H4 (cell line): ENCODE measurements around the gene TPI1. TPM values are rescaled to one million over a fixed set of nuclear protein-coding genes. Genes with fewer than 3 reads are reported as not detected.
"Not testable (repeated sequence)": the region's sequence is repeated elsewhere in the genome, so short reads cannot be mapped to it uniquely, and the experiment has no call there.

ENCODE experiments used
- DNase-seq: peaks from one replicate; pipeline ENCODE4 v3.0.0-alpha.2; 2015; ENCODE audit warnings: low spot score
- total RNA-seq: library from RNA; depleted of rRNA; stranded (reverse); fragments of >200 nt; shearing (Covaris generic); gene quantifications from 2 replicates; pipeline ENCODE4 v1.2.3, GENCODE V29; 2014

Gene TPI1
- total RNA-seq, 1 experiment from 2014 or later = 2,242 TPM

DNA sequence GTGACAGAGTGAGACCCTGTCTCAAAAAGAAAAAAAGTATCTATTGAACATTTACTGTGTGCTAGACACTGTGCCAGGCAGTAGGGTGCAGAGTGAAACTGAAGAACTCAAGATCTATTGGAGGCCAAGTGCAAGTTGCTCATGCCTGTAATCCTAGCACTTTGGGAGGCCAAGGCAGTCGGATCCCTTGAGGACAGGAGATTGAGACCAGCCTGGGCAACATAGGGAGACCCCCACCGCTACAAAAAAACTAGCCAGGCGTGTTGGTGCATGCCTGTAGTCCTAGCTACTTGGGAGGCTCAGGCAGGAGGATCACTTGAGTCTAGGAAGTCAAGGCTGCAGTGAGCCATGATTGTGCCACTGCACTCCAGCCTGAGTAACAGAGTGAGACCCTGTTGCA is 25.4 kb downstream of the TPI1 start:
- not testable (repeated sequence) for DNase-seq

DNA sequence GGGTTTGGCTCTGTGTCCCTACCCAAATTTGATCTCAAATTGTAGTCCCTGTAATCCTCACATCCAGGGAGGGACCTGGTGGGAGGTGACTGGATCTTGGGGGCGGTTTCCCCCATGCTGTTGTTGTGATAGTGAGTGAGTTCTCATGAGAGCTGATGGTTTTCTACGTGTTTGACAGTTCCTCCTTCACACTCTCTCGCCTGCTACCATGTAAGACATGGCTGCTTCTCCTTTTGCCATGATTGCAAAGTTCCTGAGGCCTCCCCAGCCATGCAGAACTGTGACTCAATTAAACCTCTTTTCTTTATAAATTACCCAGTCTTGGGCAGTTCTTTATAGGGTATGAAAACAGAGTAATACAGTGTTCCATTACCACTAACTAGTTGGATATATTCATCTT is 27.0 kb downstream of the TPI1 start:
- DNase-seq = no peak

DNA sequence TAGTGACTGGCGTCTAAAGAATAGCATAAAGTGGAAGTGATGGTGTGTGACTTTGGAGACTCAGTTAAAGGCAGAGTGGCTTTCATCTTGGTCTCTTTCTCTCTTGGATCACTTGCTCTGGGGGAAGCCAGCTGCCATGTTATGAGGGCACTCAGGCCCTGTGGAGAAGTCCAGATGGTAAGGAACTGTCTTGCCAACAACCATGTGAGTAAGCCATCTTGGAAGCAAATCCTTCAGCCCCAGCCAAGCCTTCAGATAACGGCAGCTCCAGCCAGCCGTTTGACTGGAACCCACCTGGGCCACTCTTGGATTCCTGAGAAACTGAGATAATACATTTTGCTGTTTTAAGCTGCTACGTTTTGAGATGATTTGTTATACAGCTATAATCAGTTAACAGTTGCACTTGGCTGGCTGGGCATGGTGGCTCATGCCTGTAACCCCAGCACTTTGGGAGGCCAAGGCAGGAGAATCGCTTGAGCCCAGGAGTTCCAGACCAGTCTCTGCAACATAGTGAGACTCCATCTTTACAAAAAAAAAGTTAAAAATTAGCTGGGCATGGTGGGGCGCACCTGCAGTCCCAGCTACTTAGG is 29.6 kb downstream of the TPI1 start:
- DNase-seq = no peak

DNA sequence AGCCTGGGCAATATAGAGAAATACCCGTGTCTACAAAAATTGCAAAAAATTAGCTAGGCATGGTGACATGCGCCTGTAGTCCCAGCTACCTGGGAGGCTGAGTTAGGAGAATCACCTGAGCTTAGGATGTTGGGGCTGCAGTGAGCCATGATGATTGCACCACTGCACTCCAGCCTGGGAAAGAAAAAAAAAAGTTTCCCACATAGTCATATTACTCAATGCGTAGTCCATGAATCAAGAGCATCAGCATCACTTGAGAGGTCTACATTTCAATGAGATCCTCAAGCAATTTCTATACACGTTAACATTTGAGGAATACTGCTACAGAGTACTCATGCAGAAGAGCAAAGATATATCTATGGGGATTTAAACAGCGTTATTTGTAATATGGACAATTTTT is 32.1 kb downstream of the TPI1 start:
- no peak for DNase-seq

DNA sequence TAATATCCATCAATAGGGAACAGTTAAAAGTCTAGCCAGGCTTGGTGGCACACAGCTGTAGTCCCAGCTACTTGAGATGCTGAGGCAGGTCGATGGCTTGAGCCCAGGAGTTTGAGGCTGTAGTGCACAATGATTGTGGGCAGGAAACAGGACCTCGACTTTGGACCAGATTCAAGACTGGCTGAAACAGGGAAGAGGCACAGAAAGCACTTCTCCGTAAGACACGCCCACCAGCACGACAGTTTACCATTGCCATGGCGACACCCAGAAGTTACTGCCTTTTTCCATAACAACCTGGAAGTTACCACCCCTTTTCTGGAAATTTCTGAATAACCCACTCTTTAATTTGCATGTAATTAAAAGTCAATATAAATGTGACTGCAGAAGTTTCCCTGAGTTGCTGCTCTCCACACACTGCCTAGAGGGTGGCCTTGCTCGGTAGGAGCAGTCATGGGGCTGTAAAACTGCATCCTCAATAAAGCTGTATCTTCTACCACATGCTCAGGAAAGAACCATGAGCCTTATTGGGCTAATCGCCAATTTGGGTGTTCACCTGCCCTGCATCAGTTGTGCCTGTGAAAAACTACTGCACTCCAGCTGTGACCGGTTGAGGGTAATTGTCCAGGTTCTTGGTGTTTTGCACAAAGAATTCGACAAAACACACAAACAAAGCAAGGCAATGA is 32.6 kb downstream of the TPI1 start:
- peak; percentile 89 for DNase-seq

DNA sequence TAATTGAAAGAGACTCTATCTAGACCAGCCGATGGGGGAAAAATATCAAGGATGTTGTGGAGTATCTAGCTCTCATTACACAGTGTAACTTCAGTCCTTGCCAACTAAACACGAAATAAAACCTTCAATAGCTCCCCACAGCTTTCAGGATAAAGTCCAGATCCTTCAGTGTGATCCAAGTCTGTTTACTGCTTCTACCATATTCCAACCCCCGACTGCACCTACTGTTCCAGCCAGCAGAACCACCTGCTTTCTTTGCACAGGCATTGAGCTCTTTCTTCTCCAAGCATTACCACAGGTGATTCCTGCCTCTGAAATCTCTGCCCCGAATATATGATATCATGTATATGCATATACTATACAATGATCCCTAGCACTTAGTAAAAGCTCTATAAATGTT is 35.1 kb downstream of the TPI1 start:
- no peak for DNase-seq

DNA sequence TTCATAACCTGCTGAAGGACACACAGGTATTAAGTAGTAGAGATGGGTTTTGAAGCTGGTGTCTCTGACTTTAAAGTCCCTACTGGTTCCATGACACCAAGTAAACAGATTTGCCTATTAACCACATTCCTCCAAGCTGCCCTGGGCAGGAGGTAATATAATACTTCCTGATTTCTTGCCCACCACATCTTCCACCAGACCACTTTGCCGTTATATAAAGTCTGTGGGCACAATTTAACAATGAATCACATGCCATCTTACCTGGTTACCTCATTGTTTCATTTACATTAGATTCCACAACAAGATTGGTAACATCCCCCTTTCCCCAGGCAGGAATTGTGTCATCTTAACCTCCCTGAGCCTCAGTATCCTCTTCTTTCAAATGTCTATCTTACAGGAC is 36.4 kb downstream of the TPI1 start:
- peak; percentile 64 for DNase-seq

DNA sequence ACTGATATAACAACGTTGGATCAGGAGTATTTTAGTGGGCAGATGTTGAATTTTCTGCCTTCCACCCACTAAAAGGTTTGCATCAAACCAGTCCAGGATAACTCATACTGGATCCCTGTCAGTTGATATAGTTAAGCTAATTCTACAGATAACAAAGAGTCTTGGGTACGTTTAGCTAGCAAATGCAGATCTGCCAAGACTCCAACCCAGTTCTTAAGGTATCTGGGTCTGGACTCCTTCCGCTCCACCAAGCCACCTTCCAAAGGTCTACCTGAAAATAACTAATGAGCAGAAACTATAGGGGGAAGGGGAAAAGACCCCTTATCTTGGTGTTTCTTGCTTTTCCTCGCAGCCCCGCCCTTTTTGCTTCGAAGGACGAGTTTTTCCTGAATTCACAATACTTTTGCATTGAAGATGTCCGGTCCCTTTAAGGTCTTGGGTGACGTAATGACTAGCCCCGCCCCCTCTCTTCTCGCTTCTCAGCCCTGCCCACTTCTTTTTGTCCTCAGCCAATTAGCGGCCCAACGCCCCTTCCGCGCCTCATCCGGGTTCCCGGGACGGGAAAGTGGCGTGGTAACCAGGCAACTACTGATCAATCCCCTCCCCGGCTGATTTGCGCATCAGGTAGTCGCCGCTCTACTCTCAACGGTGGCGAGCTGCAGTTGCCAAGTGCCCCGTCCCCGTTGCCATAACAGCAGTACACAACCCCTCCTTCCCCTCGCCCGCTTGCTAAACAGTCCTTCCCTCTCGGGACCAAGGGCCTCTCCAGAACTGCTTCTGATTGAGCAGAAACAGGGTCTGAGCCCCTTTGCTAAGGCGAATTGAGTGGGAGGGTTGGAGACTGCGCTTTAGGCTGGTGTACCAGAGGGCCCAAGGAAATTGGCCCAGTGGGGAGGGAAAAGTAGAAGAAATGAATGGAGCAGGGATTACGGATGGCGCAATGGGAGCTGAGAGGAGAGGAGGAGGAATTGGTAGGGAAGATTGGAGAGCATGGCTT is 37.2 kb downstream of the TPI1 start, which contains the start of gene LRRC23:
Gene LRRC23 (plus strand): TSS at position 543 of the 997 bp plus-strand sequence. CDS start 812 bp downstream, outside the sequence.
- DNase-seq = peak; percentile 94

DNA sequence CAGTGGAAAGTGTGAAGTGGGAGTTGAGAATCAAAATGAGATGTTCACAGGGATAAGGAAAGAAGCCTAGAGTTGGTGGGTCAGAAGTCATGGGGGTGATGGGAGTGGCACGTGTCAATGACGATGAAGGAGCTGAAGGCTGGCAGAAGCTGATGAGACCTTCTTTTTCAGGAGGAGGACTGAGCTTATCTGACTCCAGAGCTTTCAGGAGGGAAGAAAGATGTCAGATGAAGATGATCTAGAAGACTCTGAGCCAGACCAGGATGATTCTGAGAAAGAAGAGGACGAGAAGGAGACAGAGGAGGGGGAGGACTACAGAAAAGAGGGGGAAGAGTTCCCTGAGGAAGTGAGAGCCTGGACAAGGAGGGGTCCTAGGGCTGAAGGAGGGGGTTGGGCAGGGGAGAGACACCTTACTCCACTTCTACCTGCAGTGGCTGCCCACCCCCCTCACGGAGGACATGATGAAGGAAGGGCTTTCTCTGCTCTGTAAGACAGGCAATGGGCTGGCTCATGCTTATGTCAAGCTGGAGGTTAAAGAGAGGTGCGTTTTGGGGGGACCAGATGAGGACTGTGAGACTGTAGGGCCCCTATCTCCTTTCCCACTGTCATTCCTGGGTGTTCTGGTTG is 38.2 kb downstream of the TPI1 start:
- DNase-seq = no peak

DNA sequence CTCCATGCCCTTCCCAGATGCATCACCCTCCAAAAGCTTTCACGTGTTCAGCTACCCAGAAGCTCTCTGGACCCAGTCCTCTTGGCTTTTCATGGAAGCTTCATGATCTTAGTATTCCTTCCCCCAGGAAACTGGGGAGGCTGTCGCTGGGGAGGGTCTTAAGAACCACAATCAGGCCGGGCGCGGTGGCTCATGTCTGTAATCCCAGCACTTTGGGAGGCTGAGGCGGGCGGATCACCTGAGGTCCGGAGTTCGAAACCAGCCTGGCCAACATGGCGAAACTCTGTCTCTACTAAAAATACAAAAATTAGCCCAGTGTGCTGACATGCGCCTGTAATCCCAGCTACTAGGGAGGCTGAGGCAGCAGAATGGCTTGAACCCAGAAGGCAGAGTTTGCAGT is 40.8 kb downstream of the TPI1 start:
- not testable (repeated sequence) for DNase-seq

DNA sequence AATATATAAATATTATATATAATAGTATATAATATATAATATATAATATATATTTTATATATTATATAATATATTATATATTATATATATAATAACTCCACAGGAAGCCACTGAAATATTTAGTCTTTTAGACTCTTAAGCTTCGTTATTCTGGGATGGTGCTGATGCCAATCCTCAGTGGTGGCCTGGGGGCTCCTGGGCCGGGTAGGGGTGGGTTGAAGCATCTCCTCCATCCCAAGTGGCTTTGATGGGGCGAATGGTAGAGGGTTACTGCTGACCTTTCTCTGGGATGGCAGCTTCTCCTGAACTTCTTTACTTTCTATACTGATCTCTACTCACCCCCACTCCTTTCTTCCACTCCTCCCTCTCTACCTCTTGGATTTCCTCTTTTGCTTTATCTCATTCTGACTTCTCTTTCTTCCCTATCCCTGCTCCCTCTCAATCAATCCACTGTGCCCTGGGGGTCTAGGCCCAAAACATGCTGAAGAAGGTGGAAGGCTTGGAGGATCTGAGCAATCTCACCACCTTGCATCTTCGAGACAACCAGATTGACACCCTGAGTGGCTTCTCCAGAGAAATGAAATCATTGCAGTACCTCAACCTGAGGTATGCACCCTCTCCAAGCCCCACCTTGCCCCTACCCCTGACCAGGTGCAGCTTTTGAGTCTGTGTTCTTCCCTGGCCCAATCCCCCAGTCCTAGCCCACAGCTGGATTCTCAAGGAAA is 42.3 kb downstream of the TPI1 start:
- no peak for DNase-seq

DNA sequence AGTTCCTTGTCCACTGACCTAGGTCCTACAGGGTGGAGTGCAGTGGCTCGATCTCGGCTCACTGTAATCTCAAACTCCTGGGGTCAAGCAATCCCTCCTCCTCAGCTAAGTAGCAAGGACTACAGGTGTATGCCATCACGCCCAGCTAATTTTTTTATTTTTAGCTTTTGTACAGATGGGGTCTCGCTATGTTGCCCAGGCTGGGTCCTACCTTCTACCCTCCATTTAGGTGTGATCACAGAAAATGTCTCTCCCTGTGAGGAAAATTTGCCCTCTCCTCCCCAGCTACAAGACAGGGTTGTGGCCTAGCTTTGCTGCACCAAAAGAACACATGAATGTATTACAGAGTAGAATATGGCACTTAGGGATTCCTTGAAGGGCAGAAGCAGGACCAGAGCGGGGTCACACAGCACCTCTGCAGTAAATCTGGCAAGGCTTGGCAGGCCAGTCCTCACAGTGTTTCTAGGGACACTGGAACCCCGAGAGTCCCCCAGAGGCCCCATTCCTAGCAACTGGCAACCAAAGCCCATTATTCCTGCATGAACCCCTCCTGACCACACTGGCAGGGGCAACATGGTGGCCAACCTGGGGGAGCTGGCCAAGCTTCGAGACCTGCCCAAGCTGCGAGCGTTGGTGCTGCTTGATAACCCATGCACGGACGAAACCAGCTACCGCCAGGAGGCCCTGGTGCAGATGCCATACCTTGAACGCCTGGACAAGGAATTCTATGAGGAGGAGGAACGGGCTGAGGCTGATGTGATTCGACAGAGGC is 45.0 kb downstream of the TPI1 start:
- DNase-seq = no peak

DNA sequence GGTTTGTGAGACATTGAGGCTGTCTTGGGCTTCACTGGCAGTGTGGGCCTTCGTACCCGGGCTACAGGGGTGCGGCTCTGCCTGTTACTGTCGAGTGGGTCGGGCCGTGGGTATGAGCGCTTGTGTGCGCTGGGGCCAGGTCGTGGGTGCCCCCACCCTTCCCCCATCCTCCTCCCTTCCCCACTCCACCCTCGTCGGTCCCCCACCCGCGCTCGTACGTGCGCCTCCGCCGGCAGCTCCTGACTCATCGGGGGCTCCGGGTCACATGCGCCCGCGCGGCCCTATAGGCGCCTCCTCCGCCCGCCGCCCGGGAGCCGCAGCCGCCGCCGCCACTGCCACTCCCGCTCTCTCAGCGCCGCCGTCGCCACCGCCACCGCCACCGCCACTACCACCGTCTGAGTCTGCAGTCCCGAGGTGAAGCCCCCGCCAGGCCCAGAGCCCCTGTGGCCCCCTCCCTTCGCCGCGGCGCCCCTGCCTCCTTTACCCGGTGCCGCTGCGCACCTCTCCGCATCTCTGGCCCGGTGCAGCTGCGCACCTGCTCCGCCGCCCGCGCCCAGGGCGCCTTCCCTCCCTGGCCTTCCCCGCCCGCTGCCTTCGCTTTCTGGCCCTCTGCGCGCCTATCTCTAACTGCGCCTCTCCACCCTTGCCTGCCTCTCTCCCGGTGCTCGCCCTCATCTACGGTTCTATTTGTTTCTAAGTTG is 47.1 kb downstream of the TPI1 start, which contains the start of gene ENO2:
Gene ENO2 (plus strand): TSS at position 335 of the 701 bp plus-strand sequence. CDS start 1,253 bp downstream, outside the sequence.
- peak; percentile 58 for DNase-seq

DNA sequence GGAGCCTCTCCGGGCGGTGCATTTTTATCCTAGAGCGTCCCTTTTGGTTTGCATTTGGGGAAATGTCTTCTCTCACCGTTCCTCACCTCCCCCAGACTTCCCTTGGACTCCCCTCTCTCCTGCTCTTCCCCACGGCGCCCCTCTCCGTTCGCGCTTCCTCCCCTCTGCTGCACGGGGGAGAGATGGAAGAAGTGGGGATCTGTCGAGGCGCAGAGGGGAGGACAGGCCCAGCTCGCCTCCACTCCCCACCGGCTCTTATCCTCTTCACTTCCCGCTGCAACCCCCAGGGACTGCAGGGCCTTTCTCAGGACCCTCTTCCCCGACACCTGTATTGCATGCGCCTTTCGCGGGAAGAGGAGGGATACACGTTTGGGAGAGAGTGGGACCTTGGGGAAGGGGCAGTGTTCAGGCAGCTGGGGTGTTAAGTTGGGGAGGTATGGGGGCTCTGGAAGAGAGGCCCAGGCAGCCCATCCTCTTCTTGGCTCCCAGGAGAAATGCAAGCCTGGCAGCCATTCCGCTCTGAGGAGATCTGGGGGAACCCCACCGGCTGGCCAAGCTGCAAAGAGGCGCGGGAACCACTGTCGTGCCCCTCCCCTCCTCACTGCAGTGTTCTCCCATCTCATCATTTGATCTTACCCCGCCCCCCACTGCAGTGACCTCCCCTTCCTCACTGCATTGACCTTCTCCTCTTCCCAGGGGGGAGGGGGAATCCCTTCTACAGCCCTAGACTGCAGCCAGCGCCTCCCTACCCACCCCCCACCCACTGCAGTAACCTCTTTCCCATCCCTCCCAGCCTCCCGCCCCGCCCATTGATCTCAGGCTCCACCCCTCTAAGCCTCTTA is 47.8 kb downstream of the TPI1 start:
- DNase-seq = no peak

DNA sequence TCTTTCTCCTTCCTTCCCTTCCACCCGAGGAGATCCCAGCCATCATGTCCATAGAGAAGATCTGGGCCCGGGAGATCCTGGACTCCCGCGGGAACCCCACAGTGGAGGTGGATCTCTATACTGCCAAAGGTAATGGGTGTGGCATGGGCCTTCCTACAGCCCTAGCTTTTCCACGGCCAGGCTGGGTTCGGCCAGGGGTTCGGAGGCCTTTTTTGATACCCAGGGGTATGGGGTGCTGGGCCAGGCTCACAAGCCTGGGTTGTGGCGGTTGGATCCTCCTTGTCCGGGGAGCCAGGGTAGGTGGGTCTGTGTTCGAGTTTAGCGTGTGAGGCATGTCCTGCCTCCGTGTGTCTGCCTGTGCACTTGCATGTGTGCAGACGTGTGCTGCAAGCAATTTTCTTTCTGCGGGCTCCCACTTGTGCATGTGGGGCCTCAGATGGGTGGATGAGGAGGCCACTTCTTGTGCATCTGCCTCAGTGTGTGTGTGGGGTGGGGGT is 48.5 kb downstream of the TPI1 start:
- no peak for DNase-seq

DNA sequence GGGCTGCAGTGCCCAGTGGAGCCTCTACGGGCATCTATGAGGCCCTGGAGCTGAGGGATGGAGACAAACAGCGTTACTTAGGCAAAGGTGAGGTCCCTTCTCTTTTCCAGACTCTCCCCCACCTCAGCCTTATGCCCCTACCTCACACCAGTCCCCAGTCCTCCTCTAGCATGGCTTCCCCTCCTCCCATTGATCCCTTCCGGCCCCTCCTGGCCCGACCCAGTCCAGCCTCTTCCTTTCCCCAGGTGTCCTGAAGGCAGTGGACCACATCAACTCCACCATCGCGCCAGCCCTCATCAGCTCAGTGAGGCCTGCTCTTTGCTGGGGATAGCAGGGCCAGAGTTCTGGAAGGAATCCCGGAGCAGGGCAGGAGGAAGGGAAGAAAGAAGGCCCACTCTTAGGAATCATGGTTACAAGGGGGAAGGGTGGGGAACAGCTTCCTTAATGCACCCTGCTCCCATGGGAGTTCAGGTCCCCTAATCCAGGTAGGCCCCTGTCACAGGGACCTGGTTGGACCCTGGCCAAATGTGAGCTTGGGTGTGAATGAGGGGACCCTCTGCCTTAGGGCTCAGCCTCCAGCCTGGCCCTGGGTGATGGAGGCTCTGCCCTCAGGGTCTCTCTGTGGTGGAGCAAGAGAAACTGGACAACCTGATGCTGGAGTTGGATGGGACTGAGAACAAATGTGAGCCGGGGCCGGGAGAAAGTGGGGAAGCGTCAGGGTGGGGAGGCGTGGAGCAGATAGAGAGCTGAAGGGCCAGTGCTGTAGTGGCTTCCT is 49.3 kb downstream of the TPI1 start:
- no peak for DNase-seq

DNA sequence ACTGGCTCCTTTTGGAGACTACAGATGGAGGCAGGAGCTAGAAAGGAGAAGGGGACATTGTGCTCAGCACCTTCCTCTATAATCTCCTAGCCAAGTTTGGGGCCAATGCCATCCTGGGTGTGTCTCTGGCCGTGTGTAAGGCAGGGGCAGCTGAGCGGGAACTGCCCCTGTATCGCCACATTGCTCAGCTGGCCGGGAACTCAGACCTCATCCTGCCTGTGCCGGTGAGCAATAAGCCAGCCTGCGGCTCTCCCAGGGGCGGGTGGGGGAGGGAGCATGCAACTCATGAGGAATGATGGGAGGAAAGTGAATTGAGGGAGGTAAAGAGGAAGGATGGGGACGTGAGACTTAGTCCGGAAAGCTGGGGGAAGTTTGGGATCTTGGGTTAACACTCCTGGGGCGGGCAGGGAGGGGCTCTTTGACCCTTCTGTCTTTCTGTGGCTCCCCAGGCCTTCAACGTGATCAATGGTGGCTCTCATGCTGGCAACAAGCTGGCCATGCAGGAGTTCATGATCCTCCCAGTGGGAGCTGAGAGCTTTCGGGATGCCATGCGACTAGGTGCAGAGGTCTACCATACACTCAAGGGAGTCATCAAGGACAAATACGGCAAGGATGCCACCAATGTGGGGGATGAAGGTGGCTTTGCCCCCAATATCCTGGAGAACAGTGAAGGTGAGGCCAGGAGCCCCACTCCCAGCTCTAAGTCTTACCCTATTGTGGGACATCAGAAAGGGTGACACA is 50.3 kb downstream of the TPI1 start:
- no peak for DNase-seq
